GM21723 (cell line): ENCODE results near the gene RIMS4.

Experiments used
- ATAC-seq: cut with Tn5 transposase; IDR thresholded peaks from one replicate; pipeline ENCODE4 v1.9.1; 2021; ENCODE audit warnings: mild to moderate bottlenecking, moderate library complexity; ENCODE audit not compliant: unreplicated experiment

RIMS4 gene

DNA sequence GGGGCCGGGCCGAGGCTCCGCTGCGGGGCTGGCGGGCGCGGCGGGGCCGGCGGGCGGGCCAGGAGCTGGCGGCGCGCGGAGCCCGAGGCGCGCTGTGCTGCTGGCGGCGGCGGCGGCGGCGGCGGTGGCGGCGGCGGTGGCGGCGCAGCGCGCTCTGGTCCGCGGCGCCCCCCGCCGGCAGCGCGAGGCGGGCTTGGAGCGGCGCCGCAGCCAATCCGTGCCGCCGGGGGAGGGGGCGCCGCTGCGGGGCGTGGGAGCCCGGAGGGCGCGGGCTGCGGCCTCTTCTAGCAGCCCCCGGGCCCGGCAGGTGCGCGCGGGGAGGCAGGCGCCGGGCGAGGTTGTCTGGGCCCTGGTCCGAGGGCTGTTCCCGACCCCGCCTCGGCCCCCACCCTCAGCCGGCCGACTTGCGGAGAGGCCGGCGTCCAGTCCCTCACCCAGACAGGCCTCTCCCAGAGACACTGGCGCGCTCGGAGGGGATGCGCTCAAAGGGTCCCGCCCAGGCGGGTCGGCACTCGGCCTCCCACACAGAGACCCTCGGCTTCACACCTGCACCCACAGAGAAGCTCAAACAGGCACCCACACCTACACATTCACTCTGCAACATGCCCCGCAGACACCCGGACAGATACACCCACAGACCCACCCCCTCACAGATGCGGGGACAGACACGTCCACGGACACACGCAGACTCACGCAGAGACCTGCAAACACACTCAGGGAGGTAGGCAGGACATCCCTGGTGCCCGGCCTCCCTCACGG, at the start of gene RIMS4:
TSS of gene RIMS4 (minus strand) at position 156 of the 759 bp plus-strand sequence. CDS start 275 bp downstream, outside the sequence.
- no peak for ATAC-seq

- no peak for ATAC-seq
These were observed 48.4 kb upstream of the RIMS4 start for GRCh38 chr20:44858606-44859360.

- no peak for ATAC-seq
These were observed 46.6 kb upstream of the RIMS4 start for GRCh38 chr20:44856856-44857448.

DNA sequence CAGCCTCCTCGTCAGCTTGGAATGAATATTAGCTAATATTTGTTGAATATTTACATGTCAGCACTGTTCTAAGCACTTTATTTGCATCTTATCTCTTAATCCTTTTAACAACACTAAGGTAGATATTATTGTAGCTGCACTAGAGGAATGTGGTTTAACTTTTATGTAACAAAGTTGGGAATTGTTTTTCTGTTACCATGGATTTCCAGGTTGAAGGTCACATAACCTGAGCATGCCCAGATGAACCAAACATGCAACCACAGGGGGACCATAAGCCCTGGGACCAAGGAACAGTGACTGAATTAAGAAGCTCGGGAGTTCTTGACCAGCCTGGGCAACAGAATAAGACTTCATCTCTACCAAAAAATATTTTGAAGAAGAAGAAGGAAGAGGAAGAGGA, 46.1 kb upstream of the RIMS4 start:
- ATAC-seq = no peak

GRCh38 chr20:44851545-44851944, 41.2 kb upstream of the RIMS4 start:
- ATAC-seq = no peak

DNA sequence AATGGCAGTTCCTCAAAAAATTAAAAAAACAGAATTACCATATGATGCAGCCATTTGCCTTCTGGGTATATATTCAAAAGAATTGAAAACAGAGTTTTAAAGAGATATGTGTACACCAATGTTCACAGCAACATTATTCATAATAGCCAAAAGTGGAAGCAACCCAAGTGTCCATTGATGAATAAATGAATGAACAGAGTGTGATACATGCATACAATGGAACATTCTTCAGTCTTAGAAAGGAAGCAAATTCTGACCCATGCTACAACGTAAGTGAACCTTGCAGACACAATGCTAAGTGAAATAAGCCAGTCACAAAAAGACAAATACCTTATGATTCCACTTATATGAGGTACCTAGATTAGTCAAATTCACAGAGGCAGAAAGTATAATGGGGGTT, 40.5 kb upstream of the RIMS4 start:
- no peak for ATAC-seq

DNA sequence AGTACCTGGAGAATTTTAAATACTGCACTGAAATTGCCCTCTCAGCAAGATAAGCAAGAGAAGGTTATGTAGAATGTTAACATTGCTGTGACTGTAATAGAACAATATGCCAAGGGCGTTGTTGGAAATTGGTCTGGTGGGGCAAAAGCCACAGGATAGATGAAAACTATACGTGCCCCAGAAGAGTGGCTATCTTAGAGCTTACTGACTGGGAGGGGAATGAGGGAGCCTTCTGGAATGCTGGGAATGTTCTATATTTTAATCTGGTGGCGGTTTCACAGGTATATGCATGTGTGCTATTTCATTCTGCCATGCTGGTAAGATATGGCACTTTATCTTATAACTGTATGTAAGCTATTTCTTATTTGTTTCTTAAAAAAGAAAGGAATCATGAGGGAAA, 39.9 kb upstream of the RIMS4 start:
- no peak for ATAC-seq

- ATAC-seq = no peak
These were observed 39.4 kb upstream of the RIMS4 start for GRCh38 chr20:44849703-44850102.

GRCh38 chr20:44848254-44849015, 38.1 kb upstream of the RIMS4 start:
- ATAC-seq = no peak

DNA sequence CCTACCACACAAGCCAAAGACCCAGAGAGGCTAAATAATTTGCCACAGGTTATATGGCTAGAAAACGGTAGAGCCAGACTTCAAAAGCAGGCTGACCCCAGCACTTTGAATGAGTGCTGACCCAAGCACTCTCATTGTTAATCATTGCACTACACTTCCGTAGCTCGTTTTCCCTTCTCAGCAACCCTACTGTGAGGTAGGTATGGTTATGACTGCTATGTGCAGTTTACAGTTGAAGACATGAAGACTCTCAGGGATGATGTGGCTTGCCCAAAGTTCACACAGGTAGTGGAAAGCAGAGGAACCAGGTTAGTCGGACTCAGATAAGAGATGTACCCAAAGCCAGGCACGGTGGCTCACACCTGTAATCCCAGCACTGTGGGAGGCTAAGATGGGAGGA, 33.5 kb upstream of the RIMS4 start:
- no peak for ATAC-seq

DNA sequence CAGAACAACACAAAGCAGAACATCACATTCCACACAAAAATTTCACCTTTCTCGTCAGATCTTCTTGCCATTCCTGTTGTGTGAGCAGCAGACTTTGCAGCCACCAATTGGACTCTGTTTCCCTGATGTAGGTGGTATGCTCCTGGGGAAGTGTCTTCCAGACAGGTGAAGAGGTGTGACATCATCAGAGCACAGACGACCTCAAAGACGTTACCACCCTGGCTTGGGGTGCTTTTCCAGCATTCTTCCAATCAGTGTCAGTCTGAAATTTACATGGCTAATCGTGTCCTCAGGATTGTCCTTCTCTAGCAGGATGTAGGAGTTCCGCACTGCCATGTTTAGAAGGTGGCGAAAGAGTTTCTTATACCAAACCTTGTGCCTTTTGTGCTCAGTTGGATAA, 31.6 kb upstream of the RIMS4 start:
- no peak for ATAC-seq

DNA sequence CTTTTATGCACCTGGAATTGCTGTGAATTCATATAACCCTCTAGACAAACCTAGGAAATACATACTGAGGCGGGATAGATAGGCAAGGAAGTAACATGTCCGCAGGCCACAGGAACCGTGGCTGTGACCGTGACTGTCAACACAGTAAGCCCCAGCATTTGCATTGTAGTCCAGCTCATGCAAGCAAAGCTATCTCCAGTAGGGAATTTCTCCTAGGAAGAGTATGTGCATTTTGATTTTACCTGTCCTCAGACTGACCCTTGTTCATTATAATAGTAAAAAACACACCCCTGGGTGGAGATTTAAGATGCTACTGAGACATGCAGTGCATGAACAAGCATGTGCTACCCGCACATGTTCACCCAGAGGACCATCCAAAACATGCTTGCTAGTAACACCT, 30.5 kb upstream of the RIMS4 start:
- ATAC-seq = no peak

DNA sequence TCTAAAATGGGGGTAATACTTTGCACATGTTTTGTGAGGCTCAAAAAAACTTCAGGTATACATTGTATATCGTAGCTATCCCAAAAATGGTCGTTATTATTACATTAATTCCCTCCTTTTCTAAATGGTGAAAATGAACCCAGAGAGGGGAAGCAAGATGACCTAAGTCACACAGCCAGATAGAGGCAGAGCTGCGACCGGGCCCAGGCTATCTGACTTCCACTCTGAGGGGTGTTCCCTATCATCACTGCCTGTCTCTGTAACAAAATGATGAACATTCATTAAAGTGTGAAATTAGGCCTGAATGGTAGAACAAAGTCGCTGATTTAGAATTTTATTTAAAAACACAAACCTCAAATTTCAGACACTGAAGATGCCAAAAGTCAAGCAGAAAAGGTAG, 29.1 kb upstream of the RIMS4 start:
- no peak for ATAC-seq

- no peak for ATAC-seq
These were observed 28.2 kb upstream of the RIMS4 start for GRCh38 chr20:44838521-44838920.

GRCh38 chr20:44837946-44838345, 27.6 kb upstream of the RIMS4 start:
- no peak for ATAC-seq

DNA sequence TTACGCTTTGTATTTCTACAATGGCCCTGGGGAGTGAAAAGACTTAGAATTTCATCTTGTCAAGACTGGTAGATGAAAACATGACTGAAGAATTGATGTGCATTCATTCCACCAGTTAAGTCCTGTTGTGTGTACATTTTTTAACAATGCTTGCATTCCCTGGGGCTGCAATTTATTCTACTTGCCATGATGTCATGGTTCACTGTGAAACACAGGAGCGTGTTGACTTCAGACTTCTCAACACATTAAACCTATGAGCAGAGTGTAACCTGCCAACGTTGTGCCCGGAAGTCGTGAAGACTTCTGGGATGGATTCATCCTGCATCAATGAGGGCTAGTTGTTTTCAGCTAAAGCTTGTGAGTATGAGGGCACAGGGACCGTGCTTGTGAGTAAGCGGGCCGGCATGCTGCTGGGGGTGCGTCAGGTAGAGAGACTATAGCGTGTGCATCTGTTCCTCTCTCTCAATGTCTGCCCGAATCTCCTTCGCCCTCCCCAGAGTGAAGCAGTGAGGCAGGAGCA, 26.3 kb upstream of the RIMS4 start:
- ATAC-seq = no peak

DNA sequence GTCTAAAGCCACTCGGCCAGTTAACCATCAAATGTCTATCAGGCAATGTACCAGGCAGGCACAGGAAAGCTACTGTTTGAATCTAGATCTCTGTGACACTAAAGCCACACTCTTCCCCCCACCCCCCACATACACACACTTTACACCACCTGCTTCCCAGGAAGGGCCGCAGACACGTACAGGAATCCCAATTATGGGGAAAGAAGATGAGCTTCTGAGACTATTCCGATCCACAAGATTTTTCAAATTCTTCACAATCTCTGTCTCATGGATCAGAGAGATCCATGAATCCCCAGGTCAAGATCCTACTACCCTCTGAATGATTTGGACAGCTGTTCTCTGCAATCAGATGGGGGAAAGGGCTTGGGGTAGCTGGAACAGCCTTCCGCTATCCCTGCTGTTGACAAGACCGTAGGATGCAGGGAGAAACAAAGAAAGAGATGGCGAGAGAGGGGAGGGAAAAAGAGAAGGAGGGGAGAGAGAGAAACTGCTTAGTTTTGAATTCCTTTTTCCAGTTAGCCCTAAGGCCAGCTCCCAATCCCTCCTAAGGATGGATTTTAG, 25.4 kb upstream of the RIMS4 start:
- no peak for ATAC-seq

GRCh38 chr20:44835116-44835515, 24.8 kb upstream of the RIMS4 start:
- no peak for ATAC-seq

- no peak for ATAC-seq
These were observed 24.3 kb upstream of the RIMS4 start for GRCh38 chr20:44834693-44835092.

DNA sequence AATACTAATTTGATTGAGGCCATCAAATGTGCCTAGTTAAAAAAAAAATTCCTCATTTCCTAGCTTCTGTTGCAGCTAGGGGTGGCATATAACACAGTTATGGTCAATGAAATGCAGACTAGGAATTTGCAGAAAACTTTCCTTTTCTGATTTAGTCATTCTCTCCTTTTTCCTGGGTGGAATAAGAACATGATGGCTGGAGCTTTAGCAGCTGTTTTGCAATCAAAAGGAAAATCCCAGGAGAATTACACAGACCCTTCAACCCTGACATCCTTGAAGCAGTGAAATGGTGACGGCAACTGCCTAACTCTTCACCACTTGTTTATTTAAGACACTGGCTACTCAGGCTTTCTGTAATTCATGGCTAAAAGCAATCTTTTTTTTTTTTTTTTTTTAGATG, 23.1 kb upstream of the RIMS4 start:
- ATAC-seq = no peak

DNA sequence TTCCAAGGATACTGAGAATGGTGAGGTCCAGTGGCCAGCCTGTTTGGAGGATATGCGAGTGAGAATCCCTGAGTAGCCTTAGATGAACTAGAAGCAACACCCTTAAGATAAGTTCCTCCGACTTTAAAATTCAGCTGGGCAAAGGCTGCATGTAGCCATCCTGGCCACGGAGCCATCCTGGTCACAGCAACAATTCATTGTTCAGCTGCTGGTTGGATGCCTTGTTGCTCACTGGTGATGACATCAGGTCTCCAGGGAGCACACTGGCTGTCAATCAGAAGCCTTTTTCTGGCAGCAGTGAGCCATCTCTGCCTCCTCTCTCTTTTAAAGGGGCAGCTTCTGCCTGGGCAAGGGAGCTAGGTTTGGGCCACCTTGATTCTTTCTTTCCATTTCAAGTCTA, 22.4 kb upstream of the RIMS4 start:
- ATAC-seq = no peak
